Tongue (tissue), 2 donors: ENCODE results near the gene PTPN14. TPM values are rescaled to one million over a fixed set of nuclear protein-coding genes. Genes with fewer than 3 reads are reported as not detected.
A peak's percentile ranks its signal among the peaks of the same experiment; 100 is the strongest.
"Not testable (repeated sequence)": the region's sequence is repeated elsewhere in the genome, so short reads cannot be mapped to it uniquely, and the experiment has no call there.

Experiments used
- DNase-seq: peaks from one replicate; pipeline ENCODE4 v3.0.0-alpha.2; 2015
- total RNA-seq: library from RNA; depleted of rRNA; stranded (reverse); fragments of >200 nt; gene quantifications from one replicate; pipeline ENCODE4 v1.2.3, GENCODE V29; 2014

PTPN14 gene
- 36.1 TPM for total RNA-seq

- DNase-seq: peak; percentile 96
Observed at GRCh38 chr1:214551436-214552173, at the start of gene PTPN14. PTPN14 (minus strand) TSS chr1:214551602; CDS start chr1:214464803, 86,799 bp downstream.

- DNase-seq: no peak
Observed at GRCh38 chr1:214593158-214593557, 41.8 kb upstream of the PTPN14 start.

DNA sequence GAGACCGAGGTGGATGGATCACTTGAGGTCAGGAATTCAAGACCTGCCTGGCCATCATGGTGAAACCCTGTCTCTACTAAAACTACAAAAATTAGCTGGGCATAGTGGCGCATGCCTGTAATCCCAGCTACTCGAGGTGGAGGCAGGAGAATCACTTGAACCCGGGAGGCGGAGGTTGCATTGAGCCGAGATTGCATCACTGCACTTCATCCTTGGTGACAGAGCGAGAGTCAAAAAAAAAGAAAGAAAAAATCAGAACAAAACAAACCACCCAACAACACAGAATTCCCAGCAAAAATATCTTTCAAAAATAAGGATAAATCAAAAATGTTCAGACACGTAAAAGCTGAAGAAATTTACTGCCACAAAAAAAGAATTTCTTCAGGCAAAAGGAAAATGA, 40.5 kb upstream of the PTPN14 start:
- DNase-seq: not testable (repeated sequence)

DNA sequence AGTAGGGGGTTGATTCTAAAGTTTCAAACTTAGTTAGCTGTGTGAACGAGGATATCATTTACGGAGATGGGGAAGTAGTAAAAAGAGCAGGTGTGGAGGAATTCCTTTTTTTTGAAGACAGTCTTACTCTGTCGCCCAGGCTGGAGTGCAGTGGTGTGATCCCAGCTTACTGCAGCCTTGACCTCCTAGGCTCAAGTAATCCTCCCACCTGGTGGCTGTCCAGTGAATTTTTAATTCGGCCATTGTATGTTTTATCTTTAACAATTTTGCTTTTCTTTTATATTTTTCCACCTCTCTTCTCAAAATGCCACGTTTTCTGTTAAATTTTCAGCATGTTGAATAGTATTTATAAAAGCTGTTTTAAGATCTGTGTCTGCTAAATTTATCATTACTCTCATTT, 39.3 kb upstream of the PTPN14 start:
- DNase-seq: no peak

DNA sequence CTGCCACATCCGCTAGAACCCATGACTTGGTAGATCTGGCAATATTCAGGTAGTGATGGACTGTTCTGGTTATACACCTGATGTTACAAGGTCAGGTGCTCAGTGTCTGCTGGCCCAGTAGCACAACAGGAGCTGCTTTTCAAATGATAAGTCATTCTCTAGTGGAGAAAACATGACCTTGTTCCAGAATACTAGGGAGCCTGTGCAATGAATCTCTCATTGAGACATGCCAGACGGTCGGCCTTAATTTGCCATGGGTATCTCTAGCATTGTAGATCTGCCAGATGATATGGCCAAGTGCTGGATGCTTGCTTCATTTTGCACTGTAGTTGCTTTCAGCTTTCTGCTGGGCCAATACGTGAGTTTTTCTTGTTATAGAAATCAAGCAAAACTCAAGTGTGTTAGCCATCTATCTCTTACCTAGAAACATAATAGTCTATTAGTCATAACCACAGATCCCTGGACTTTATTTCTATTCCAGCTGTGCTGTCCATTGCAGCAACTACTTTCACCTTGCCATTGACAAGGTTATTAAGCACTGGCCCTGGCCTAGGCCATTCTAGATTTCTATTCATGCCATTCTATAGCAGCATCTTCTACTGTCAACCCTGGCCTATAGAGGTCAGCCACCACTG, 37.7 kb upstream of the PTPN14 start:
- DNase-seq: no peak

DNA sequence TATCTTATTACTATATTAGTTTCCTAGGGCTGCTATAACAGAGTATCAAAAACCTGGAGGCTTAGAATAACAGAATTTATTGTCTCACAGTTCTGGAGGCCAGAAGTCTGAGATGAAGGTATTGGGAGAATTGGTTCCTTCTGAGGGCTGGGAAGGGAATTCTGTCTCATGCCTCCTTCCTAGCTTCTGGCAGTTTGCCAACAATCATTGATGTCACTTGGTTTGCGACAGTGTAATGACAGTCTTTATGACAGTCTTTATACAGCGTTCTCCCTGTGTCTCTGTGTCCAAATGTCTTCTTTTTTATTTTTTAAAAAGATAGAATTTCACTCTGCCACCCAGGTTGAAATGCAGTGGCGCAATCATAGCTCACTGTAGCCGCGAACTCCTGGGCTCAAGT, 35.8 kb upstream of the PTPN14 start:
- DNase-seq: no peak

- no peak for DNase-seq
Observed at GRCh38 chr1:214586621-214587020, 35.2 kb upstream of the PTPN14 start.

DNA sequence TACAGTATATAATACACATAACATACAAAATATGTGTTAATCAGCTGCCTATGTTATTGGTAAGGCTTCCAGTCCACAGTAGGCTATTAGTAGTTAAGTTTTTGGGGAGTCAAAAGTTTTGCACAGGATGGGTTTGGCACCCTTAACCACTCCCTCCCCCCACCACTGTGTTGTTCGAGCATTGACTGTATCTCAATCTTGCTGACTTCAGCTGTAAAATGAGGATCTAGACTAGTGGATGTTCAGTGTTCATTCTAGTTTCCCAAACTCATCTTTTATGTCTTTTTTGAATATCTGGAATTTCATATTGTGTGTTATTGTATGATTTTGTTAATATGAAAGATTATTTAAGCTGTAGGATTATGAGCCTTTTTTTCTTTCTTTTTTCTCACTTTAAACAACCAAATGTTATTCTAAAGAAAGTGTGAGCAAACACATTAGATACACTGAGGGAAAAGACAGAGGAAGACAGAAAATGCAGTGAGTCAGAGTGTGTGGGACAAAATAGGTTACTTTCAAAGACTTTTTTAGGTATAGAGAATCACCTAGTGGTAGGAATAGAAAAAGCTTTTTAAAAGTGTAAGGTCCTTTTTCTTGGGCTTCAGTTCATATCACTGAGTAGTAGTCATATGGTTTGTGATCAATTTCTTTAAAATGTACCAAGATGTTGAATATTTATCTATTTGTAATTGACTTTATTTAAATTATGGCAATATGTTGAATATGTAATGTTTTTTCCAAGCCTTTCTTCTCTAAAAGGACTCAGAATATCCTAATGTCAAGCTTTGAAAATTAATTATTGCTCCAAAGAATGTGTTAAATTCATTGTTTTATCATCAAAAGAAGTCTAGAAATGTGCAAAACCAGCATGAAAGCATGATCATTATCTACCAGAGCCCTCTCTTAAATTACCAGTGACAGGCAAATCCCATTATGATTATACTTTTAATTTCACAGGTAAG, 33.7 kb upstream of the PTPN14 start:
- peak; percentile 56 for DNase-seq

GRCh38 chr1:214583824-214584554, 32.6 kb upstream of the PTPN14 start:
- no peak for DNase-seq

- no peak for DNase-seq
Observed at GRCh38 chr1:214583113-214583512, 31.7 kb upstream of the PTPN14 start.

DNA sequence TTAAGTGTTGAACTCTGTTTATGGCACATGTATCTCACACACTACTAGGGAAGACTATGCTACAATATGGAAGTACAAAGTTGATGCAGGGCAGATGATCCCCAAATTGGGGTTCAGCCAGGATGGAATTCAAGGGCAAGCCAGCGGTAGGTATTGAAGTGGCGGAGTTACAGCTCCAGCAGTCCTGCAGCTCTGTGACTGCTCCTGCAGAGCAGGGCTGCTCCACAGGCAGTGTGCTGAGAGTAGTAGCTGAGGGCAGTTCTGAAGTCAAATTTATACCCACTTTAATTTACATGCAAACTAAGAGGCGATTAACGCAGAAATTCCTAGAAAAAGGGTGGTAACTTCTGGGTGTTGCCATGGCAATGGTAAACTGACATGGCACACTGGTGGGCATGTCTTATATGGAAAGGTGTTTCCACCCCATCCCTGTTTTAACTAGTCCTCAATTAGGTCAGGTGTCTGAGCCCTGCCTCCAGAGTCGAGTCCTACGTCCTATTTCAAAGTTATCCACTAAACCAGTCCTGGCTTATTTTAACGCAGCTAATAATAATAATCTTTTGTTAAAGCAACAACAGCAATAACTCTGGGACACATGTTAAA, 31.0 kb upstream of the PTPN14 start:
- no peak for DNase-seq

DNA sequence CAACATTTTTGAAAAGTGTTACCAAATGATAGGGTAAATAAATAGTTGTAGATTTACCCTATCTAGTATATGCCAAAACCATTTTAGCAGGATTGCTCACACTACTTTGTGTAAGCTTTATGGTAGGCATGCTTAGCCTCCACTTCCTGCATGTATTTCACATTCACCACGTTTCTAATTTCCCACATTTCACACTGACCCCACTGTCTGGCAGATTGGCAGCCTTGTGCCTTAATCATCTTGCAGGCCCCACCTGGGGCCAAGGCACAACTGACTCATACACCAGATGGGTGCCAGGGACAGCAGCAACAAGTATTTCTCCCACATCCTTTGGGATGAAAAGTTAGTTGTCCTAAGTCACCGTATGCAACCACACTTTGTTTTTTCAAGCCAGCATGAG, 30.4 kb upstream of the PTPN14 start:
- no peak for DNase-seq

DNA sequence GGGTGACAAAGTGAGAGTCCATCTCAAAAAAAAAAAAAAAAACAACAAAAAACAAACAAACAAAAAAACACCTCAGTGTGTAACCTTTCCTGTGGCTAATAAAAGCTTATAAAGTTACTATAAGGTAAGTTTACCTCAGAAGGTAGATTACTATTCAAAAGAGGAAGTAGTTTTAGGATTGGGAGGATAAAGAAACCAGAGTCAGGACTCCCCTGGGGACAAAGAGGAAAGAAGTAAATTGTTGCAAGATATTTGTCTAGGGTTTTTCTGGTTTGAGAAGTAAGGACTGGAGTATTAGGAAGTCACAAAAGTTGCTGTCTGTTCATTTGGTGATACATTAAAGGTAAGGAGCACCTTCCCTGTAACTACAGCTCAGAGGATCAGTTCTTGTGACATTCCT, 27.8 kb upstream of the PTPN14 start:
- no peak for DNase-seq

DNA sequence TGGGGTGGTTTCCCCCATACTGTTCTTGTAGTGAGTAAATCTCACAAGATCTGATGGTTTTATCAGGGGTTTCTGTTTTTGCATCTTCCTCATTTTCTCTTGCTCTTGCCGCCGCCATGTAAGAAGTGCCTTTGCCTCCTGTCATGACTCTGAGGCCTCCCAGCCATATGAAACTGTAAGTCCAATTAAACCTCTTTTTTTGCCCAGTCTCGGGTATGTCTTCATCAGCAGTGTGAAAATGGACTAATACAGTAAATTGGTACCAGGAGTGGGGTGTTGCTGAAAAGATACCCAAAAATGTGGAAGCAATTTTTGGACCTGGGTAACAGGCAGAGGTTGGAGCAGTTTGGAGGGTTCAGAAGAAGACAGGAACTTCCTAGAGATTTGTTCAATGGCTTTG, 24.7 kb upstream of the PTPN14 start:
- not testable (repeated sequence) for DNase-seq

DNA sequence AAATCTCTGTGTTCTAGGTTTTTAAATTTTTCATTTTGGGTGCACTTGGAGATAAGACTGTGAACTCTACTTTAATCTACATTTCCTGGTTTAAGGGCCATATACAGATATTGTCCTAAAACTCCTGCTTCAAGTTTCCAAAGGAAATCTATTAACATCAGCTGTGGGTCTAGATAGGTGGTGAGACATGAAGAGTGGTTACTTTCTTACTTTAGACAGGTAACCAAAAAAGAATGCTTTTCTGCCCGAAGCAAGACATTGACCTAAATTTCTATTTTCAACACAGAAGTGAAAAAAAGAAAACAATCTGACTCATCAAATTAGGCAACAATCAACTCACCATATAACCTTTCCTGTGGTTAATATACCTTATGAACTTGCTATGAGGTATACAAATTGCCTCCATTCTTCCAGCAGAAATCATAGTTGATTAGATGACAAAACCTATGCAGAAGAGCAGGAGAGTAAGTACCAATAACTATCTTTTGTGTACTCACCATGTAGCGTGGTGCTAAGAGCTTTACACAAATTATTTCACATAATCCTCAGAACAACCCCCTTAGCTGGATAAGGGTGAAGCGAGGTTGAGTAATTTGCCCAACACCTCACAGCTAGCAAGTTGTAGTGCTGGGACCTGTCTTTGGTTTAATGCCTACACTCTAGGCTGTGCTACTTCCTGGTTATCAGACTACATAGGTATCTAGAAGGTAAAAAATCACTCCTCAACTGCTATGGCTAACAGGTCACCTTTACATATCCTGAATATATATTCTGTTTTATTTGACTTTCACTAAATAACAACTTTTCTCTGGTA, 23.4 kb upstream of the PTPN14 start:
- DNase-seq: no peak

GRCh38 chr1:214573386-214574318, 22.2 kb upstream of the PTPN14 start:
- DNase-seq: peak; percentile 36

- DNase-seq: no peak
Observed at GRCh38 chr1:214571281-214571680, 19.9 kb upstream of the PTPN14 start.

- no peak for DNase-seq
Observed at GRCh38 chr1:214570442-214570841, 19.0 kb upstream of the PTPN14 start.

DNA sequence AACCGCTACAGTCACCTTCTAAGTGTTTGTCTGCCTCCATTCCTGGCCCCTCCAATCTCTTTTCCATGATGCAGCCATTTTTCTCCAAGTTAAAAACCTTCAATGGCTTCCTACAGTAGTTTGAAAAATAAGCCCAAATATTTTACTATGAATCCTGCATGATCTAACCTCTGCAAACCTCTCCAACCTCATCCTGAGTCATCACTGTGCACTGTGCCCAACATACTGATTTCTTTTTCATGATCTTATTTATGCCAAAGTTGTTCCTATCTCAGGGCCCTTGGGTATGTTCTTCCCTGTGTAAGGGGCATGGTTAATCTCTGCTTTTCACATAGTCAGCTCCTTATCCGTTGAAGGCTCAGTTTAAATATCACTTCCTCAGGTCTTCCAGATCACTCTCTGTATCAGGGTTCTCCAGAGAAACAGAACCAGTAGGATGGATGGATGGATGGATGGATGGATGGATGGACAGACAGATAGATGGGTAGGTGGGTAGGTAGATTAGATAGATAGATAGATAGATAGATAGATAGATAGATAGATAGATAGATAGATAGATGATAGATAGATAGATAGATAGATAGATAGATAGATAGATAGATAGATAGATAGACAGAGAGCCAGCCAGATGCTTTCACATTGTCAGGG, 18.1 kb upstream of the PTPN14 start:
- DNase-seq: no peak
